ENCODE data around the gene SMCO4.
"Not testable (repeated sequence)": the region's sequence is repeated elsewhere in the genome, so short reads cannot be mapped to it uniquely, and the experiment has no call there.

SMCO4 gene

DNA sequence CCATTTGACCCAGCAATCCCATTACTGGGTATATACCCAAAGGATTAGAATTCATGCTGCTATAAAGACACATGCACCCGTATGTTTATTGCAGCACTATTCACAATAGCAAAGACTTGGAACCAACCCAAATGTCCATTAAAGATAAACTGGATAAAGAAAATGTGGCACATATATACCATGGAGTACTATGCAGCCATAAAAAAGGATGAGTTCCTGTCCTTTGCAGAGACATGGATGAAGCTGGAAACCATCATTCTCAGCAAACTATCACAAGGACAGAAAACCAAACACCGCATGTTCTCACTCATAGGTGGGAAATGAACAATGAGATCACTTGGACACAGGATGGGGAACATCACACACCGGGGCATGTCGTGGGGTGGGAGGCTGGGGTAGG is 79.5 kb downstream of the SMCO4 start:
- not testable (repeated sequence) for DNase-seq

GRCh38 chr11:93458286-93458685 is 84.9 kb downstream of the SMCO4 start:
- DNase-seq = no peak

DNA sequence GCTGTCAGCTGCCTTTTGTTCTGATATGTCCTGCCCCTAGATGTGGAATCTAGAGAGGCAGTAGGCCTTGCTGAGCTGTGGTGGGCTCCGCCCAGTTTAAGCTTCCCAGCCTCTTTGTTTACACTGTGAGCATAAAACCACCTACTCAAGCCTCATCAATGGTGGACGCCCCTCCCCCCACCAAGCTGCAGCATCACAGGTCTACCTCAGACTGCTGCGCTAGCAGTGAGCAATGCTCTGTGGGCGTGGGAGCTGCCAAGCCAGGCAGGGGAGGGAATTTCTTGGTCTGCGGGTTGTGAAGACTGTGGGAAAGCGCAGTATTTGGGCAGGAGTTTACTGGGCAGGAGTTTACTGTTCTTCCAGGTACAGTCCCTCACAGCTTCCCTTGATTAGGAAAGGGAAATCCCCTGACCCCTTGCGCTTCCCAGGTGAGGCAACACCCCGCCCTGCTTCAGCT is 98.5 kb downstream of the SMCO4 start:
- DNase-seq = peak; percentile 44

GRCh38 chr11:93443232-93443631 is 100.0 kb downstream of the SMCO4 start:
- not testable (repeated sequence) for DNase-seq

DNA sequence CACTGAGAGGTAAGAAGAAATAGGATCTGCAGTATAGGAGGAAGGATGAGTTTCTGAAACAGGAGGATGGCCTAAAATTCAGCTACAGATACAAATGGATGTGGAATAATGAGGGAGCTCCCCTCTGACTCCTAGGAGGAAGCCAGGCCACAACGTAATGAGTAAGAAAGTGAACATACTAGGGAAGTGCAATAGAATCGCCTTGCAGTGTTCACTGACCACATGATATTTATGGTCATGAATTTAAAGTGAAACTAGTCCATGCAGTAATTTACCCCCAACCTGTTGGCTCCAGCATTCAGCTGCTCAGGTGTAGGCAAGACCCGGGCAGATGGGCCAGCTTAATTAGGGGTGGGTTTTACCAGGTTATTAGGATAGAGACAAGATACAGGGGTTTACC is 110.9 kb downstream of the SMCO4 start:
- no peak for DNase-seq
